ENCODE results near the gene TP53AIP1. TPM values are rescaled to one million over a fixed set of nuclear protein-coding genes. Genes with fewer than 3 reads are reported as not detected.

The TP53AIP1 gene
- total RNA-seq, 2 experiments from 2014 or later: 0.20 TPM; not detected in 1

DNA sequence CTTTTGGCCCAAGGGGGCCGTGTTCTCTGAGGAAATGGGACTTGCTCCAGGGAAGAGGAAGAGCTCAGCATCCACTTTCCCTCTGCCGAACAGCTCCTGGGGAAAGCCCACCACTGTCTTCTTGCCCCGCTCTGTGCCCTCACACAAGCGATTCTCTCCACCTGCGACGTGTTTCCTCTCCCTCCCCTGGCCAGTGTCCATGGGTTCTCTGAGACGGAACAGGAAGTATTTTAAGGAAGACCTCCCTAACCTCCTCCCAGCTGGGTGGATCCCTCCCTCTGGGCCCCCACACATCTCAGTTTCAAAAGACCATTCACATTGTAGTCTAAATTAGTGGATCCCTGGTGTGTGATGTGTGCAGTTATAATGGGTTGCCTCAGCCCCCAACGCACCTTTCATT, 1.6 kb downstream of the TP53AIP1 start:
- Histone ChIP-seq H3K27ac (ENCODE audit: low read depth in 1 of 2, low read length in 2 of 2) (no peak overlapping the region), H3K4me3 (ENCODE audit: low read length) (no peak overlapping the region), H3K36me3 (ENCODE audit: insufficient read depth, low read length) (no peaks in the 10 kb centered on the region), H3K4me1 (ENCODE audit: insufficient read depth, low read length) (no peaks in the 10 kb centered on the region), H3K9me3 (ENCODE audit: control insufficient read depth in 1 of 2, insufficient read depth in 1 of 2, low read length in 2 of 2) (no peaks in the 10 kb centered on the region), H3K27me3 (ENCODE audit: control insufficient read depth in 1 of 2, insufficient read depth in 2 of 2, low read length in 2 of 2) (peaks cover 0 to 4% of the 10 kb centered on the region in 2 experiments)
- Mint-ChIP-seq H3K27me3 (peaks cover 6% of the 10 kb centered on the region), H3K4me1 (ENCODE audit: low read depth) (no peaks in the 10 kb centered on the region), H3K4me3 (no peak overlapping the region), H3K9me3 (no peaks in the 10 kb centered on the region), H3K36me3 (ENCODE audit: low read depth) (no peaks in the 10 kb centered on the region), H3K27ac (no peak overlapping the region)
- TF ChIP-seq, protein P1, sequence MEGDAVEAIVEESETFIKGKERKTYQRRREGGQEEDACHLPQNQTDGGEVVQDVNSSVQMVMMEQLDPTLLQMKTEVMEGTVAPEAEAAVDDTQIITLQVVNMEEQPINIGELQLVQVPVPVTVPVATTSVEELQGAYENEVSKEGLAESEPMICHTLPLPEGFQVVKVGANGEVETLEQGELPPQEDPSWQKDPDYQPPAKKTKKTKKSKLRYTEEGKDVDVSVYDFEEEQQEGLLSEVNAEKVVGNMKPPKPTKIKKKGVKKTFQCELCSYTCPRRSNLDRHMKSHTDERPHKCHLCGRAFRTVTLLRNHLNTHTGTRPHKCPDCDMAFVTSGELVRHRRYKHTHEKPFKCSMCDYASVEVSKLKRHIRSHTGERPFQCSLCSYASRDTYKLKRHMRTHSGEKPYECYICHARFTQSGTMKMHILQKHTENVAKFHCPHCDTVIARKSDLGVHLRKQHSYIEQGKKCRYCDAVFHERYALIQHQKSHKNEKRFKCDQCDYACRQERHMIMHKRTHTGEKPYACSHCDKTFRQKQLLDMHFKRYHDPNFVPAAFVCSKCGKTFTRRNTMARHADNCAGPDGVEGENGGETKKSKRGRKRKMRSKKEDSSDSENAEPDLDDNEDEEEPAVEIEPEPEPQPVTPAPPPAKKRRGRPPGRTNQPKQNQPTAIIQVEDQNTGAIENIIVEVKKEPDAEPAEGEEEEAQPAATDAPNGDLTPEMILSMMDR (IDR thresholded peaks at IDR 0.05): no peak
- ChIA-PET CTCF (no interaction called here), POLR2A (no interaction called here)
- intact Hi-C loops (cut with DNase I, micrococcal nuclease): no loop called here
- DNase-seq (no peak), ATAC-seq (ENCODE audit: poor library complexity) (no peak)

- intact Hi-C loops (cut with DNase I, micrococcal nuclease): no loop called here
- Histone ChIP-seq H3K36me3 (ENCODE audit: insufficient read depth, low read length) (no peaks in the 10 kb centered on the region), H3K4me3 (ENCODE audit: low read length) (no peak overlapping the region), H3K4me1 (ENCODE audit: insufficient read depth, low read length) (no peaks in the 10 kb centered on the region), H3K27me3 (ENCODE audit: control insufficient read depth in 1 of 2, insufficient read depth in 2 of 2, low read length in 2 of 2) (peaks cover 0 to 3% of the 10 kb centered on the region in 2 experiments), H3K9me3 (ENCODE audit: control insufficient read depth in 1 of 2, insufficient read depth in 1 of 2, low read length in 2 of 2) (no peaks in the 10 kb centered on the region), H3K27ac (ENCODE audit: low read depth in 1 of 2, low read length in 2 of 2) (no peak overlapping the region)
- Mint-ChIP-seq H3K4me1 (ENCODE audit: low read depth) (no peaks in the 10 kb centered on the region), H3K27ac (no peak overlapping the region), H3K4me3 (no peak overlapping the region), H3K27me3 (peaks cover 6% of the 10 kb centered on the region), H3K9me3 (no peaks in the 10 kb centered on the region), H3K36me3 (ENCODE audit: low read depth) (no peaks in the 10 kb centered on the region)
- CTCF ChIA-PET: no interaction called here
- ATAC-seq (ENCODE audit: poor library complexity): no peak
- no peak for DNase-seq
- POLR2A ChIA-PET: no interaction called here
- TF ChIP-seq, protein P1 (IDR thresholded peaks at IDR 0.05): no peak
These were observed 2.1 kb downstream of the TP53AIP1 start for GRCh38 chr11:128940603-128941002.

GRCh38 chr11:128940156-128940555, 2.5 kb downstream of the TP53AIP1 start:
- Histone ChIP-seq H3K4me3 (ENCODE audit: low read length) (no peak overlapping the region), H3K4me1 (ENCODE audit: insufficient read depth, low read length) (no peaks in the 10 kb centered on the region), H3K36me3 (ENCODE audit: insufficient read depth, low read length) (no peaks in the 10 kb centered on the region), H3K27me3 (ENCODE audit: control insufficient read depth in 1 of 2, insufficient read depth in 2 of 2, low read length in 2 of 2) (peaks cover 0 to 3% of the 10 kb centered on the region in 2 experiments), H3K9me3 (ENCODE audit: control insufficient read depth in 1 of 2, insufficient read depth in 1 of 2, low read length in 2 of 2) (no peaks in the 10 kb centered on the region), H3K27ac (ENCODE audit: low read depth in 1 of 2, low read length in 2 of 2) (no peak overlapping the region)
- H3K9me3 Mint-ChIP-seq: no peaks in the 10 kb centered on the region
- H3K4me3 Mint-ChIP-seq: no peak overlapping the region
- DNase-seq (no peak), ATAC-seq (ENCODE audit: poor library complexity) (no peak)
- no peaks in the 10 kb centered on the region for H3K4me1 Mint-ChIP-seq (ENCODE audit: low read depth)
- TF ChIP-seq, protein P1 (IDR thresholded peaks at IDR 0.05): no peak
- intact Hi-C loops (cut with DNase I, micrococcal nuclease): no loop called here
- H3K36me3 Mint-ChIP-seq (ENCODE audit: low read depth): no peaks in the 10 kb centered on the region
- POLR2A ChIA-PET: no interaction called here
- H3K27ac Mint-ChIP-seq: no peak overlapping the region
- CTCF ChIA-PET: no interaction called here
- peaks cover 6% of the 10 kb centered on the region for H3K27me3 Mint-ChIP-seq
